Epithelial cell of esophagus (primary cell): Measurements from ENCODE around the gene COMP.

Source experiments
- DNase-seq: peaks from one replicate; pipeline ENCODE4 v3.0.0; 2010; ENCODE audit warnings: low read depth
- H3K4me3 ChIP-seq: 2 replicates; pipeline ENCODE4 v1.5.1; 2011; ENCODE audit warnings: mild to moderate bottlenecking, low read length, control low read depth
- CTCF ChIP-seq: IDR thresholded peaks from 2 replicates; pipeline ENCODE4 v1.5.1; 2011; ENCODE audit warnings: low read depth, mild to moderate bottlenecking, low read length, control low read depth, inconsistent platforms; ENCODE audit not compliant: insufficient read depth; ENCODE audit errors: missing control alignments

The COMP gene

GRCh38 chr19:18781885-18782527 lies 9.1 kb downstream of the COMP start:
- H3K4me3 ChIP-seq = no peak overlapping the region
- DNase-seq = no peak
- no peak for TF ChIP-seq CTCF

- H3K4me3 ChIP-seq = no peak overlapping the region
- no peak for TF ChIP-seq CTCF
- DNase-seq = no peak
Observed at GRCh38 chr19:18781047-18781600, 10.0 kb downstream of the COMP start.

- H3K4me3 ChIP-seq = no peak overlapping the region
- no peak for TF ChIP-seq CTCF
- no peak for DNase-seq
Observed at GRCh38 chr19:18780631-18781030, 10.5 kb downstream of the COMP start.

GRCh38 chr19:18780081-18780480 lies 11.0 kb downstream of the COMP start:
- DNase-seq = no peak
- TF ChIP-seq CTCF = no peak

GRCh38 chr19:18778826-18779495 lies 12.1 kb downstream of the COMP start:
- no peak overlapping the region for H3K4me3 ChIP-seq
- DNase-seq = no peak
- TF ChIP-seq CTCF = no peak

More at GRCh38 chr19:18780081-18780480, 11.0 kb downstream of the COMP start:
- no peak overlapping the region for H3K4me3 ChIP-seq

- no peak for TF ChIP-seq CTCF
- no peak for DNase-seq
- H3K4me3 ChIP-seq = no peak overlapping the region
Observed at GRCh38 chr19:18778076-18778389, 13.1 kb downstream of the COMP start.
